GM10248 (cell line): ENCODE data around the gene STING1.
A peak's percentile ranks its signal among the peaks of the same experiment; 100 is the strongest.

ENCODE experiments used
- CTCF ChIA-PET: fragments of 300-600 bp; sonication (Branson Sonifier 250); formaldehyde crosslinking; extraction: SDS; loops from one replicate; lab custom pipeline; 2021; ENCODE audit warnings: antibody characterized with exemption; lab: Yijun Ruan, JAX
- POLR2A ChIA-PET: fragments of 350-650 bp; sonication (Branson Sonifier 250); formaldehyde crosslinking; extraction: SDS; loops from one replicate; lab custom pipeline; 2020; ENCODE audit warnings: antibody characterized with exemption; lab: Yijun Ruan, JAX
- DNase-seq: peaks from one replicate; pipeline ENCODE4 v3.0.0; 2012; ENCODE audit errors: extremely low spot score
- TF ChIP-seq, protein P1 (sequence below): IDR thresholded peaks from 2 replicates; pipeline ENCODE4 v1.5.1; 2012; ENCODE audit warnings: mild to moderate bottlenecking, low read depth; ENCODE audit errors: extremely low read depth, missing control alignments, control extremely low read depth

Gene STING1

GRCh38 chr5:139458580-139459407 lies 23.8 kb downstream of the STING1 start:
- CTCF ChIA-PET: interaction anchor here (0.8 to 2.7 kb wide), 9 partner anchors 11 to 59 kb away, joined by 3 to 11 read pairs (median 5); partner anchors contain the start of gene DNAJC18
- DNase-seq: peak; percentile 70
- TF ChIP-seq, protein P1, sequence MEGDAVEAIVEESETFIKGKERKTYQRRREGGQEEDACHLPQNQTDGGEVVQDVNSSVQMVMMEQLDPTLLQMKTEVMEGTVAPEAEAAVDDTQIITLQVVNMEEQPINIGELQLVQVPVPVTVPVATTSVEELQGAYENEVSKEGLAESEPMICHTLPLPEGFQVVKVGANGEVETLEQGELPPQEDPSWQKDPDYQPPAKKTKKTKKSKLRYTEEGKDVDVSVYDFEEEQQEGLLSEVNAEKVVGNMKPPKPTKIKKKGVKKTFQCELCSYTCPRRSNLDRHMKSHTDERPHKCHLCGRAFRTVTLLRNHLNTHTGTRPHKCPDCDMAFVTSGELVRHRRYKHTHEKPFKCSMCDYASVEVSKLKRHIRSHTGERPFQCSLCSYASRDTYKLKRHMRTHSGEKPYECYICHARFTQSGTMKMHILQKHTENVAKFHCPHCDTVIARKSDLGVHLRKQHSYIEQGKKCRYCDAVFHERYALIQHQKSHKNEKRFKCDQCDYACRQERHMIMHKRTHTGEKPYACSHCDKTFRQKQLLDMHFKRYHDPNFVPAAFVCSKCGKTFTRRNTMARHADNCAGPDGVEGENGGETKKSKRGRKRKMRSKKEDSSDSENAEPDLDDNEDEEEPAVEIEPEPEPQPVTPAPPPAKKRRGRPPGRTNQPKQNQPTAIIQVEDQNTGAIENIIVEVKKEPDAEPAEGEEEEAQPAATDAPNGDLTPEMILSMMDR: no peak
- POLR2A ChIA-PET: interaction anchor here (0.6 to 1.7 kb wide), 4 partner anchors 11 to 178 kb away, joined by 4 to 8 read pairs (median 6); partner anchors contain the start of gene DNAJC18

DNA sequence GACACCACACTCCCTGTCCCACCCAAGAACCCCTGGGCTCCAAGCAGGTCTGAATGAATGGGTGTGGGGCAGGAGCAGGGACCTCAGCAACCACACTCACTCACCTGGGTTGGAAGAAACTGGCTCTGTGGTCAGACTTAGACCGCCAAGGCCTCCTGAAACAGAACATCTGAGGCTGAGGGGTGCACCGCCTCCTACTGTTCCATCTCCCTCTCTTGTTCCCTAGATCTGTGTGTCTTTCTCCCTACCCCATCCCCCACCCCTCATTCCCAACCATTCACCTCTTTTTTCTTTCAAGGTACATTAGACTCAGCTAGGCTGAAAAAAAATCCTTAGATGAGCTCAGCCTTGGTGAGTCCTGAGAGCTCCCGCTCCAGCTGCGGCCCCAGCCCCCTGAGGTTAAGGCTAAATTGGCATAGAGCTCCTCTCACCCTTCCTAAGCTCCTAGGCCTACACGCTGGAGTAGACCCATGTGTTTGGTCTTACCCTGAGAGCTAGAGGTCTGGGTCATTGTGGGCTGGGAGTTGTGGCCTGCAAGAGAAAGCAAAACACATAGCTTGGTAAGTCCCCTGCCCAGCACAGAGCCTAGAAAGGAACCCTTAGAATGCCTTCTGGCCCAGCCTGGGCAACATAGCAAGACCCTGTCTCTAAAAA lies 24.8 kb downstream of the STING1 start:
- TF ChIP-seq, protein P1: no peak
- ChIA-PET CTCF (interaction anchor here (1.1 to 2.7 kb wide), 9 partner anchors 10 to 60 kb away, joined by 3 to 11 read pairs (median 5); partner anchors contain the start of gene DNAJC18), POLR2A (interaction anchor here (0.7 to 1.0 kb wide), 3 partner anchors 24 to 165 kb away, joined by 3 to 5 read pairs (median 3); partner anchors contain the start of gene MATR3)
- DNase-seq: no peak

DNA sequence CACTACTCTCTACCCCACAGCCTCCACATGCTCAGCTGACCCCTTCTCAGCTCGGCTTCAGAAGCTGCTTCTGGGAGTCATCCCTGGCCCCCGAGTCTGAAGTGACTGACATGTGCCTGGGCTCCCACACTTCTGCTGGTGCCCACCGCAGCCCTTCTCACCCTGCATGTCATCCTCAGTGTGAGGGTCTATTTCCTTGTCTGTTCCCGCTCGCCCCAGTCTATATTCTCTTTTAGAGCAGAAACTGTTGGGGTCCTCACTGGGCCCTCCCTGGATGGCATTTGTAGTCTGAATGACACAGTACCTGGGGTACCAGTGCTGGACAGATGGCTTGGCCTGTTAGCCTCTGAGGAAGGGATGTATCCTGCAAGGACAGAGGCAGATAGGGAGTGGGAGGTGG lies 25.3 kb downstream of the STING1 start:
- ChIA-PET CTCF (interaction anchor here (1.3 to 2.4 kb wide), 7 partner anchors 9 to 60 kb away, joined by 3 to 9 read pairs (median 5); partner anchors contain the start of gene DNAJC18), POLR2A (interaction anchor here (1.0 kb wide), 1 partner anchor 25 kb away, joined by 3 read pairs; no protein-coding TSS in a partner anchor)
- no peak for DNase-seq
- TF ChIP-seq, protein P1: no peak

- TF ChIP-seq, protein P1: no peak
- no peak for DNase-seq
- CTCF ChIA-PET: interaction anchor here (1.2 to 2.4 kb wide), 7 partner anchors 9 to 57 kb away, joined by 3 to 9 read pairs (median 5); partner anchors contain the start of gene DNAJC18
- POLR2A ChIA-PET: no interaction called here
Observed at GRCh38 chr5:139456776-139457175, 25.8 kb downstream of the STING1 start.

GRCh38 chr5:139454568-139455290 lies 27.8 kb downstream of the STING1 start:
- DNase-seq: no peak
- ChIA-PET CTCF (interaction anchor here (1.1 to 2.4 kb wide), 4 partner anchors 13 to 59 kb away, joined by 3 to 9 read pairs (median 4); no protein-coding TSS in a partner anchor), POLR2A (interaction anchor here (0.8 kb wide), 1 partner anchor 15 kb away, joined by 4 read pairs; the partner anchor contains the start of gene DNAJC18)
- TF ChIP-seq, protein P1: no peak
